Esophagus (tissue), 2 donors: ENCODE results near the gene CCDC146. TPM values are rescaled to one million over a fixed set of nuclear protein-coding genes. Genes with fewer than 3 reads are reported as not detected.
"Not testable (repeated sequence)": the region's sequence is repeated elsewhere in the genome, so short reads cannot be mapped to it uniquely, and the experiment has no call there.

ENCODE experiments used
- H3K27ac ChIP-seq, 2 donors: one replicate each; pipeline ENCODE4 v1.5.1; 2013; ENCODE audit warnings: low read depth in 2 of 2, mild to moderate bottlenecking in 2 of 2, inconsistent platforms in 1 of 2, low read length in 1 of 2, moderate library complexity in 1 of 2
- H3K27me3 ChIP-seq, 2 donors: one replicate each; pipeline ENCODE4 v1.6.1; 2013; ENCODE audit warnings: low read length in 2 of 2, control low read depth in 1 of 2, mild to moderate bottlenecking in 1 of 2; ENCODE audit not compliant: insufficient read depth in 2 of 2, control insufficient read depth in 1 of 2
- H3K36me3 ChIP-seq, 2 donors: one replicate each; pipeline ENCODE4 v1.6.1; 2013; ENCODE audit warnings: low read length in 1 of 2; ENCODE audit not compliant: control insufficient read depth in 2 of 2, insufficient read depth in 2 of 2
- H3K4me1 ChIP-seq, 2 donors: one replicate each; pipeline ENCODE4 v1.6.1; 2013; ENCODE audit warnings: low read length in 1 of 2; ENCODE audit not compliant: control insufficient read depth in 2 of 2, insufficient read depth in 2 of 2
- H3K4me3 ChIP-seq, 2 donors: one replicate each; pipeline ENCODE4 v1.5.1; 2013; ENCODE audit warnings: low read length in 2 of 2, mild to moderate bottlenecking in 2 of 2, low read depth in 1 of 2, moderate library complexity in 1 of 2
- H3K9me3 ChIP-seq, 2 donors: one replicate each; pipeline ENCODE4 v1.6.1; 2013; ENCODE audit warnings: mild to moderate bottlenecking in 2 of 2, low read depth in 1 of 2, low read length in 1 of 2, moderate library complexity in 1 of 2; ENCODE audit not compliant: control insufficient read depth in 2 of 2, insufficient read depth in 1 of 2
- WGBS, 2 donors: extraction: QIAGEN DNeasy Blood & Tissue Kit; methylation state at CpG; one replicate each; pipeline ENCODE4 v1.1.7; 2013; 5-methylcytosine and 5-hydroxymethylcytosine counted together
- polyA plus RNA-seq, 2 donors: library from polyadenylated mRNA; stranded (reverse); fragments of 200-250 nt; gene quantifications; one replicate each; pipeline ENCODE4 v1.2.3, GENCODE V29; 2013
- donor health status: healthy with polysubstance abuse.
- donor health status: Bipolar disorder and iron deficiency.

Gene CCDC146
- polyA plus RNA-seq, 2 donors = 4.5 to 11.9 TPM

DNA sequence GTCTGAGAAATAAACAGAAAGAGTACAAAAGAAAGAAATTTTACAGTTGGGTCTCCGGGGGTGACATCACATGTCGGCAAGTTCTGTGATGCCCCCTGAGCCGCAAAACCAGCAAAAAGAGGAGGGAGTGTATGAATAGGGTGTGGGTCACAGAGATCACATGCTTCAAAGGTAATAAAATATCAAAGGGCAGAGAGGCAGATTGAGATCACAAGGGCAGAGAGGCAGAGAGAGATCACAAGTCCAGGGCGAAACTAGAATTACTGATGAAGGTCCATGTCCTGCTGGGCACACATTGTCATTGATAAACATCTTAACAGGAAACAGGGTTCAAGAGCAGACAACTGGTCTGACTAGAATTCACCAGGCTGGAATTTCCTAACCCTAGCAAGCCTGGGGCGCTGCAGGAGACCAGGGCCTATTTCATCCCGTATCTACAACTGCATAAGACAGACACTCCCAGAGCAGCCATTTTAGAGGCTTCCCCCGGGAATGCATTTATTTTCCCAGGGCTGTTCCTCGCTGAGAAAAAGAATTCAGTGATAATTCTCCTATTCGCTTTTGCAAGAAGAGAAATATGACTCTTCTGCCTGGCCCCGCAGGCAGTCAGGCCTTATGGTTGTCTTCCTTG is 97.4 kb downstream of the CCDC146 start:
- 91 to 92% methylated on average over 10 of the region's 10 CpGs for WGBS, 2 donors
- not testable (repeated sequence) for H3K27me3 ChIP-seq

DNA sequence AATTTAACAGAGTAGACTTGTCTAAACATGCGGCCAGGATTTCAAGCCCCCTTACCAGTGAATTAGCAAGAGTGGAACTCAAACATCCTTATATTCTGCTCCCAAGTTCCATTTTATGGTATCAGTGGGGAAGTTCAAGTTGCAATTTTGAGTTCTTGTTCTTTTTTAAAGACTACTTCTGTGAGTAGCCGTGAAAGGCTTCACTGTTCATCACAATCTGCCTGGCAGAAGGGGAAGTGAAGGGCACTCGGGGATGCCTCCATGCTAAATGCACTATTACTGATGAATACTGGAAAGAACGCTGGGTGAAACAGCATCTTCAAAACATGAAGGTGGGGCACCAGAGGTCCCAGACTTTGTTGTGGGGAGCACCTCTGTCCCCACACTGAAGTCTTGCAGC is 99.7 kb downstream of the CCDC146 start:
- H3K4me1 ChIP-seq = no peaks in the 10 kb centered on the region
- H3K4me3 ChIP-seq = no peak overlapping the region
- H3K36me3 ChIP-seq = no peaks in the 10 kb centered on the region
- no peak overlapping the region for H3K27ac ChIP-seq
- H3K9me3 ChIP-seq = no peaks in the 10 kb centered on the region
- 84 to 87% methylated on average over 4 of the region's 4 CpGs for WGBS, 2 donors
- no peaks in the 10 kb centered on the region for H3K27me3 ChIP-seq

More for the DNA sequence above, 97.4 kb downstream of the CCDC146 start:
- not testable (repeated sequence) for H3K4me1 ChIP-seq, H3K36me3 ChIP-seq, H3K27ac ChIP-seq, H3K4me3 ChIP-seq, H3K9me3 ChIP-seq

DNA sequence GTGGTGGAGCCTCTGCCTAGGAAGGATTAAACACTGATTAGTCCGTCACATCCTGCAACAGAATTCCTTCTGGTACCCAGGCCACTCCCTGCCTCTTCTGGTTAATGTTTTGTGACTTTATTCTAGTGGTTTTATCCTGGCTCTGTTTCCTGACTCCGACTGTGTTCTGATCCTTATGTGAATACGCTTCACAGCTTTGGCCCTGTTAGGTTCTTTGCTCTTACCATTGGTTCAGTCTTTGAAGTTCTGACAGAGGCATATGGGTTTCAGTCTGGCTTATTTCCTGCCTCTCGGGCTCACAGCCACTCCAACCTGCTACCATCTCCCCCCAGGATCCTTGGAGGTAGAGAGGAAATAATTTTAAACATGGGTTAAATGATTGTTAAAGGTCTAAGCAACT is 100.4 kb downstream of the CCDC146 start:
- no peaks in the 10 kb centered on the region for H3K36me3 ChIP-seq
- no peak overlapping the region for H3K4me3 ChIP-seq
- H3K27ac ChIP-seq = no peak overlapping the region
- 85% methylated on average over 4 of the region's 4 CpGs for WGBS, 2 donors
- no peaks in the 10 kb centered on the region for H3K9me3 ChIP-seq
- no peaks in the 10 kb centered on the region for H3K4me1 ChIP-seq
- H3K27me3 ChIP-seq = no peaks in the 10 kb centered on the region

DNA sequence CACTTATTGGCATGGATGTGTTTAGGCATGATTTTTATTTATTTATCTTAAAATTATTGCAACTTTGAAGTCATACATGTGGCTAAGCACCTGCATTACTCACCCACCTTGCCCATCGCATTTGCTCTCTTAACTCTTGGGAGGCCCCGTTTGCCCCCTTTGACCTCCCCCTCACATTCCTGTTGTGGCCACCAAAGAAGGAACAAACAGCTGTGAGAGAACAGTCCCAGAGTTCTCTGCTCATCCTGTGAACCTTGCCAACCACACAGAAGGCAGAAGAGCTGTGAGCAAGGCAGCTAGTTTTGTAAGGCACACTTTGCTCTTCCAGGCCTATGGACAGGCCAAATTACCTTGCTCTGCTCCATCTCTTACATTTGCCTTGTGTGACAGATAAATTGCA is 100.8 kb downstream of the CCDC146 start:
- Histone ChIP-seq H3K4me1 (no peaks in the 10 kb centered on the region), H3K27ac (no peak overlapping the region), H3K9me3 (no peaks in the 10 kb centered on the region), H3K4me3 (no peak overlapping the region), H3K36me3 (no peaks in the 10 kb centered on the region), H3K27me3 (no peaks in the 10 kb centered on the region)
- 57 to 68% methylated on average over 2 of the region's 2 CpGs for WGBS, 2 donors

DNA sequence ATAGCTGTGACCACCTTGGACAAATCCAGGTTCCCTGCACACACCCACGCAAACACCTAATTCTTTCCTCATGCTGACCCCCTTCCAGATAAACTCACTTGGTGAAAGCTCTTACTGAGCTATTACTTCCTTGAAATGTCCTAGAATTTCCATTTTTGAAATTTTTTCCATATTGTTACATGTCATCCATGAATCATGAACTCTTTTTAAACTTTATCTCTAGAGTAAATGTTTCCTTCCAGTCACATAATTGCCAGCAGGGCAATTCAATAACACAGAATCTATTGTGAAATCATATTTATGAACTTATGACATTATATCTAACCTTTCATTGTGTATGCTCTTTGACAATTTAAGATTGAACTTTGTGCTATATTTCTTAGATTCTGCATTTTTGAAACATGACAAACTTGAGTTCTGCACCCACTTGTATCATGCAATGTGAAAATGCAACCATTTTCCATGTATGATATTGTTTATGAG is 104.0 kb downstream of the CCDC146 start:
- Histone ChIP-seq H3K4me1 (no peaks in the 10 kb centered on the region), H3K9me3 (no peaks in the 10 kb centered on the region), H3K27ac (no peak overlapping the region), H3K4me3 (no peak overlapping the region), H3K27me3 (no peaks in the 10 kb centered on the region), H3K36me3 (no peaks in the 10 kb centered on the region)
- WGBS, 2 donors = 89 to 90% methylated on average over 1 of the region's 1 CpG

DNA sequence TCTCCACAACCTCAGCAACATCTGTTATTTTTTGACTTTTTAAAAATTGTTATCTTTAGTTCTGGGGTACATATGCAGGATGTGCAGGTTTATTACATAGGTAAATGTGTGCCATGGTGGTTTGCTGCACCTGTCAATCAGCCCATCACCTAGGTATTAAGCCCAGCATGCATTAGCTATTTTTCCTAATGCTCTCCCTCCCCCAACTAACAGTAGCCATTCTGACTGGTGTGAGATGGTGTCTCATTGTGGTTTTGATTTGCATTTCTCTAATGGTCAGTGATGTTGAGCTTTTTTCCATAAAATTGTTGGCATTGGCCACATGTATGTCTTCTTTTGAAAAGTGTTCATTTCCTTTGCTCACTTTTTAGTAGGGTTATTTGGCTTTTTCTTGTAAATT is 106.4 kb downstream of the CCDC146 start:
- not testable (repeated sequence) for H3K4me3 ChIP-seq, H3K27ac ChIP-seq, H3K4me1 ChIP-seq, H3K27me3 ChIP-seq, H3K9me3 ChIP-seq, H3K36me3 ChIP-seq

DNA sequence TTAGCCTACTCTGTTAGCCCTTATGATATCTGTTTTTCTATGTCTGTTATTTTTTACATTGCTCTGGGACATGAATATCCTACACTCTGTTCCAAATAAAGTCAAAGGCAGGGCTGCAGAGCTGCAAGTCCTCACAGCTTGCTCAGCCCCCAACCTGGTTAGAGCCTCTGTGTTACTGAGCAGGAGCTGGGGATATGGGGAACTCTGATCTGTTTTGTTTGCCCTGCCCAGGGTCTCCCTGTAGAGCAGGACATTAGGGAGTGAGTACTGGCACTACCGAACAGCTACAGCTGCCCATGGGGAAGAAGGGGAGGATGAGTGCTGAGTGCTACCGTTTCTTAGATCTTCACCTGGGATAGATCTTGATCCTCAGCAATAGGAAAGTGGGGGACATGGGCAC is 110.1 kb downstream of the CCDC146 start:
- Histone ChIP-seq H3K27ac (no peak overlapping the region), H3K9me3 (no peaks in the 10 kb centered on the region), H3K4me3 (no peak overlapping the region), H3K27me3 (no peaks in the 10 kb centered on the region), H3K4me1 (no peaks in the 10 kb centered on the region), H3K36me3 (peaks cover 0 to 2% of the 10 kb centered on the region in 2 donors)
- 83 to 91% methylated on average over 2 of the region's 2 CpGs for WGBS, 2 donors

DNA sequence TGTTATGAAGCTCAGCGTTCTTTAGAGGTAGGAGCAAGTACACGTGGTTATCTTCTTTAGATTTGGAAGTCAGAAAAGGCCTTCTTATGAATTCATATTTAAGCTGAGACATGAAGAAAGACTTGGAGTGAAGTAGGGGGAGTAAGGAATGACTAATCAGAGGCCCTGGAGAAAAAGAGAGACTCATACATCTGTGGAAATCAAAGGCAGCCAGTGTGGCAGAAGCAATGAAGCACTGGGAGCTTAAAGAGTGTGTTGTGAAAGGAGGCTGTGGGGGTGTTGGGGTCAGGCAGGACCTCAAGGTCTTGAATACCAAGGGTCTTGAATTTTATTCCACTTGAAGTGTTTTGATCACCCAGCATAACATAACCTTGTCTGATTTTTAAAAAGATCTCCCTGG is 112.9 kb downstream of the CCDC146 start:
- no peak overlapping the region for H3K27ac ChIP-seq
- WGBS, 2 donors = 92 to 95% methylated on average over 2 of the region's 2 CpGs
- no peak overlapping the region for H3K4me3 ChIP-seq
- no peaks in the 10 kb centered on the region for H3K9me3 ChIP-seq
- H3K36me3 ChIP-seq = peaks cover 0 to 4% of the 10 kb centered on the region in 2 donors
- no peaks in the 10 kb centered on the region for H3K27me3 ChIP-seq
- no peaks in the 10 kb centered on the region for H3K4me1 ChIP-seq

DNA sequence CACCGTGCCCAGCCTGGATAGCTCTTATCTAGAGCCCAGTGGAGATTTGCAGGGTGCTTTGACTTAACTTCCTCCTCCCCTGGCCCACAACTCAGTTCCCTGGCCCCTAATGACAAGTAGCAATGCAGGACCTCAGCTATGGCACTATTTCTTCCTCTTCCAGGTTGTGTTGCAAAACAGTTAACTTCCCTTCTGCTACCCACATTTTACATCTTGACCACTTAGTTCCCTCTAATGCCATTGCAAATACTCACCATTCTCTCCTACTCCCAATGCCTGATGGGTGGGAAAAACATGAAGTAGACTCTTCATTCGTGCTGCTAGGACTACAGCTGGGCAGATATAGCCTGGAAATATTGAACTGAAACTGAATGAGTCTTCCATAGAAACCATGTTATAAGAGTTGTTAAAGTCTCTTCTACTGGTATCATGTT is 116.3 kb downstream of the CCDC146 start:
- Histone ChIP-seq H3K9me3 (no peaks in the 10 kb centered on the region), H3K27ac (no peak overlapping the region), H3K27me3 (no peaks in the 10 kb centered on the region), H3K4me3 (no peak overlapping the region), H3K4me1 (no peaks in the 10 kb centered on the region), H3K36me3 (peaks cover 0 to 4% of the 10 kb centered on the region in 2 donors)
- 89 to 92% methylated on average over 2 of the region's 2 CpGs for WGBS, 2 donors

DNA sequence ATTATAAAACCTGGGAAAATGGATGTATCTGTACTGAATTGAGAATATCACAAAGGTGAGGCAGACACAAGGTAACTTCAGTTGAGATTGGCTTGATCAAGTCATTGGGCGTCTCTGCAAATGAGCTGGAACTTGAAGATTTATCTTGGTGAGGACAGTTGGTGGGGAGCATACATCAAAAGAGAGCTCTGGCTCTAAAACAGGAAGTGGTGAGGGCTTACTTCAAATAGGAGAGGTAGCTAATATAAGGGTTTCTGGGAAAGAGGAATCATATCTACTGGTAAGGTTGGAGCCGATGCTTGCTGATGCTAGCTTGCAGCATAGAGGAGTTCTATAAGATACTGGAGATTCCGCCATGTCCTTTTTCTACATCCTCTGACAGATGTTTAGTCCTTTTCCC is 117.1 kb downstream of the CCDC146 start:
- H3K9me3 ChIP-seq = no peaks in the 10 kb centered on the region
- no peaks in the 10 kb centered on the region for H3K27me3 ChIP-seq
- H3K27ac ChIP-seq = no peak overlapping the region
- H3K36me3 ChIP-seq = peaks cover 0 to 5% of the 10 kb centered on the region in 2 donors
- WGBS, 2 donors = 89 to 91% methylated on average over 3 of the region's 3 CpGs
- H3K4me3 ChIP-seq = no peak overlapping the region
- no peaks in the 10 kb centered on the region for H3K4me1 ChIP-seq
